ENCODE measurements around the gene SLC22A4. TPM values are rescaled to one million over a fixed set of nuclear protein-coding genes. Genes with fewer than 3 reads are reported as not detected.

SLC22A4 gene
- polyA plus RNA-seq, 2 of the 4 experiments (the other 2 are of a cell fraction) = 3.2 to 4.6 TPM

GRCh38 chr5:132315529-132316067, 21.4 kb downstream of the SLC22A4 start:
- DNase-seq (ENCODE audit: low read depth in 1 of 2, low spot score in 1 of 2) (no peak), FAIRE-seq (no peak), ATAC-seq (peak in 1 of 2 experiments; percentile 20; a peak in 2 of 6 replicates)
- CTCF ChIA-PET = interaction anchor here (0.6 to 2.1 kb wide), 11 partner anchors 9 to 878 kb away, joined by 3 to 9 read pairs (median 4); partner anchors contain the start of gene SLC22A4
- H3K27ac ChIP-seq = no peak overlapping the region
- 78% methylated on average over 5 of the region's 5 CpGs for WGBS (ENCODE audit: missing lambda C conversion rate)
- H3K4me2 ChIP-seq = no peak overlapping the region
- no peak for TF ChIP-seq TFCP2L1 (CRISPR knock-in tag; IDR thresholded peaks at IDR 0.05)
- TF ChIP-seq HDAC2 (IDR thresholded peaks at IDR 0.05) = no peak
- TF ChIP-seq RAD21 (conservative IDR thresholded peaks at IDR 0.05 in 1 of 2, IDR thresholded peaks at IDR 0.05 in 1 of 2) = peak in 1 of 2 experiments; percentile 47; a peak in 2 of 5 replicates
- TF ChIP-seq POLR2AphosphoS2 (conservative IDR thresholded peaks at IDR 0.05; ENCODE audit: low read length) = no peak
- no peak overlapping the region for H3K4me3 ChIP-seq
- no peaks in the 10 kb centered on the region for H3K9me3 ChIP-seq
- POLR2A ChIA-PET = interaction anchor here (1.1 kb wide), 1 partner anchor 22 kb away, joined by 4 read pairs; the partner anchor contains the start of gene SLC22A4
- peaks cover 6% of the 10 kb centered on the region; the same call in 1 of the 3 replicates for H3K4me1 ChIP-seq

- no peak overlapping the region for H3K4me3 ChIP-seq
- ATAC-seq (no peak), DNase-seq (ENCODE audit: low read depth in 1 of 2, low spot score in 1 of 2) (no peak), FAIRE-seq (no peak)
- H3K9me3 ChIP-seq = no peaks in the 10 kb centered on the region
- no peak for TF ChIP-seq TFCP2L1 (CRISPR knock-in tag; IDR thresholded peaks at IDR 0.05)
- TF ChIP-seq RAD21 (conservative IDR thresholded peaks at IDR 0.05 in 1 of 2, IDR thresholded peaks at IDR 0.05 in 1 of 2) = no peak
- no peak for TF ChIP-seq MAX (IDR thresholded peaks at IDR 0.05)
- TF ChIP-seq HDAC2 (IDR thresholded peaks at IDR 0.05) = no peak
- no peak for TF ChIP-seq HOXB13 (CRISPR knock-in tag; IDR thresholded peaks at IDR 0.05; ENCODE audit: low read depth)
- TF ChIP-seq RFX5 (IDR thresholded peaks at IDR 0.05) = no peak
- TF ChIP-seq JUNB (IDR thresholded peaks at IDR 0.05) = no peak
- no peak for TF ChIP-seq EHF (CRISPR knock-in tag; IDR thresholded peaks at IDR 0.05)
- no peak for TF ChIP-seq CBX8 (IDR thresholded peaks at IDR 0.05)
- TF ChIP-seq ZSCAN20 (CRISPR knock-in tag; IDR thresholded peaks at IDR 0.05) = no peak
- H3K4me1 ChIP-seq = peaks cover 6% of the 10 kb centered on the region; the same call in 1 of the 3 replicates
- H3K4me2 ChIP-seq = no peak overlapping the region
- 90% methylated on average over 1 of the region's 1 CpG for WGBS (ENCODE audit: missing lambda C conversion rate)
- ChIA-PET CTCF (interaction anchor here (1.0 to 1.5 kb wide), 3 partner anchors 16 to 82 kb away, joined by 3 to 4 read pairs (median 3); no protein-coding TSS in a partner anchor), POLR2A (no interaction called here)
- no peak overlapping the region for H3K27ac ChIP-seq
Measured at GRCh38 chr5:132319975-132320374, 25.8 kb downstream of the SLC22A4 start.

- H3K27ac ChIP-seq = no peak overlapping the region
- TF ChIP-seq HOXB5 (CRISPR knock-in tag; IDR thresholded peaks at IDR 0.05) (no peak), KDM1A (IDR thresholded peaks at IDR 0.05; ENCODE audit: low read depth) (no peak), PHF8 (IDR thresholded peaks at IDR 0.05; ENCODE audit: borderline replicate concordance, low read depth) (no peak), RCOR1 (IDR thresholded peaks at IDR 0.05; ENCODE audit: low read depth, low read length) (no peak), EHF (CRISPR knock-in tag; IDR thresholded peaks at IDR 0.05) (no peak), BCL3 (IDR thresholded peaks at IDR 0.05) (no peak)
- ChIA-PET CTCF (interaction anchor here (1.0 kb wide), 1 partner anchor 83 kb away, joined by 4 read pairs; no protein-coding TSS in a partner anchor), POLR2A (interaction anchor here (0.5 to 1.3 kb wide), 2 partner anchors 18 to 19 kb away, joined by 3 to 6 read pairs; no protein-coding TSS in a partner anchor)
- peak in 1 of 2 experiments; percentile 63; a peak in 3 of 6 replicates for ATAC-seq
- no peak overlapping the region for H3K4me2 ChIP-seq
- peaks cover 6% of the 10 kb centered on the region; the same call in 1 of the 3 replicates for H3K4me1 ChIP-seq
- 98% methylated on average over 3 of the region's 3 CpGs for WGBS (ENCODE audit: missing lambda C conversion rate)
- FAIRE-seq = no peak
- no peak for DNase-seq (ENCODE audit: low read depth in 1 of 2, low spot score in 1 of 2)
- no peak overlapping the region for H3K4me3 ChIP-seq
- no peaks in the 10 kb centered on the region for H3K9me3 ChIP-seq
Measured at GRCh38 chr5:132321109-132321721, 27.0 kb downstream of the SLC22A4 start.

- POLR2A ChIA-PET = no interaction called here
- no peak for FAIRE-seq
- no peak for ATAC-seq
- Histone ChIP-seq H3K4me3 (no peak overlapping the region), H3K4me2 (no peak overlapping the region), H3K9me3 (no peaks in the 10 kb centered on the region), H3K4me1 (peaks cover 6% of the 10 kb centered on the region; the same call in 2 of the 3 replicates), H3K27ac (no peak overlapping the region)
- 86% methylated on average over 10 of the region's 11 CpGs for WGBS (ENCODE audit: missing lambda C conversion rate)
- no peak for DNase-seq (ENCODE audit: low read depth in 1 of 2, low spot score in 1 of 2)
- CTCF ChIA-PET = interaction anchor here (2.0 kb wide), 1 partner anchor 29 kb away, joined by 5 read pairs; no protein-coding TSS in a partner anchor
- TF ChIP-seq CHD2 (IDR thresholded peaks at IDR 0.05; ENCODE audit: low read length, partially characterized antibody) (no peak), USF2 (IDR thresholded peaks at IDR 0.05) (no peak), JUNB (IDR thresholded peaks at IDR 0.05) (no peak), BHLHE40 (IDR thresholded peaks at IDR 0.05; ENCODE audit: low read depth, low read length) (no peak), ZNF302 (CRISPR knock-in tag; IDR thresholded peaks at IDR 0.05) (no peak), MAX (IDR thresholded peaks at IDR 0.05) (no peak), HOXA7 (CRISPR knock-in tag; IDR thresholded peaks at IDR 0.05) (no peak), ELK1 (IDR thresholded peaks at IDR 0.05; ENCODE audit: low read depth, low read length) (no peak), TFCP2L1 (CRISPR knock-in tag; IDR thresholded peaks at IDR 0.05) (no peak), KDM1A (IDR thresholded peaks at IDR 0.05; ENCODE audit: low read depth) (no peak), POLR2A (IDR thresholded peaks at IDR 0.05; ENCODE audit: low read length) (no peak), BCL3 (IDR thresholded peaks at IDR 0.05) (no peak), HDAC2 (IDR thresholded peaks at IDR 0.05) (no peak), PHF8 (IDR thresholded peaks at IDR 0.05; ENCODE audit: borderline replicate concordance, low read depth) (no peak)
Measured at GRCh38 chr5:132322266-132322665, 28.1 kb downstream of the SLC22A4 start.

Measured in A549 (cell line).